GM08714 (cell line): Measurements from ENCODE around the gene PIP5KL1.
"Not testable (repeated sequence)": the region's sequence is repeated elsewhere in the genome, so short reads cannot be mapped to it uniquely, and the experiment has no call there.

Experiments used
- H3K4me3 ChIP-seq: fragments of 200-500 bp; sonication (Bioruptor generic); 2 replicates; pipeline ENCODE4 v1.5.1; 2014; ENCODE audit warnings: mild to moderate bottlenecking, low read length, inconsistent platforms
- ZNF274 ChIP-seq: IDR thresholded peaks from 2 replicates; pipeline ENCODE4 v1.6.1; 2012; ENCODE audit warnings: mild to moderate bottlenecking, low read depth, low read length

PIP5KL1 gene

GRCh38 chr9:127896395-127897192 lies 34.0 kb downstream of the PIP5KL1 start:
- no peak for TF ChIP-seq ZNF274
- H3K4me3 ChIP-seq = no peak overlapping the region

GRCh38 chr9:127895811-127896210 lies 34.8 kb downstream of the PIP5KL1 start:
- TF ChIP-seq ZNF274 = no peak
- no peak overlapping the region for H3K4me3 ChIP-seq

- no peak for TF ChIP-seq ZNF274
- H3K4me3 ChIP-seq = no peak overlapping the region
Observed at GRCh38 chr9:127893392-127893791, 37.2 kb downstream of the PIP5KL1 start.

- H3K4me3 ChIP-seq = no peak overlapping the region
- TF ChIP-seq ZNF274 = no peak
Observed at GRCh38 chr9:127892831-127893230, 37.7 kb downstream of the PIP5KL1 start.

GRCh38 chr9:127890053-127890452 lies 40.5 kb downstream of the PIP5KL1 start:
- no peak for TF ChIP-seq ZNF274
- H3K4me3 ChIP-seq = no peak overlapping the region

GRCh38 chr9:127887792-127888191 lies 42.8 kb downstream of the PIP5KL1 start:
- no peak for TF ChIP-seq ZNF274

GRCh38 chr9:127886401-127886972 lies 44.1 kb downstream of the PIP5KL1 start:
- H3K4me3 ChIP-seq = no peak overlapping the region
- no peak for TF ChIP-seq ZNF274

More at GRCh38 chr9:127887792-127888191, 42.8 kb downstream of the PIP5KL1 start:
- no peak overlapping the region for H3K4me3 ChIP-seq

GRCh38 chr9:127885508-127886281 lies 44.9 kb downstream of the PIP5KL1 start:
- no peak overlapping the region for H3K4me3 ChIP-seq
- TF ChIP-seq ZNF274 = no peak

- no peak overlapping the region for H3K4me3 ChIP-seq
- no peak for TF ChIP-seq ZNF274
Observed at GRCh38 chr9:127884976-127885490, 45.5 kb downstream of the PIP5KL1 start.

GRCh38 chr9:127884427-127884911 lies 46.1 kb downstream of the PIP5KL1 start:
- H3K4me3 ChIP-seq = no peak overlapping the region
- no peak for TF ChIP-seq ZNF274

GRCh38 chr9:127883959-127884358 lies 46.6 kb downstream of the PIP5KL1 start:
- no peak overlapping the region for H3K4me3 ChIP-seq
- no peak for TF ChIP-seq ZNF274

- not testable (repeated sequence) for H3K4me3 ChIP-seq
Observed at GRCh38 chr9:127881715-127882114, 48.9 kb downstream of the PIP5KL1 start.

- no peak overlapping the region for H3K4me3 ChIP-seq
- no peak for TF ChIP-seq ZNF274
Observed at GRCh38 chr9:127880143-127880542, 50.4 kb downstream of the PIP5KL1 start.

- no peak for TF ChIP-seq ZNF274
- H3K4me3 ChIP-seq = no peak overlapping the region
Observed at GRCh38 chr9:127878652-127879390, 51.8 kb downstream of the PIP5KL1 start.
